NB4 (cell line): ENCODE measurements around the gene EHBP1L1.

Source experiments
- POLR2A ChIP-seq: IDR thresholded peaks from 2 replicates; pipeline ENCODE4 v1.6.1; 2011; ENCODE audit warnings: mild to moderate bottlenecking; ENCODE audit not compliant: insufficient read length; ENCODE audit errors: extremely low read depth
- TF ChIP-seq, protein P1 (sequence below): IDR thresholded peaks from one replicate; pipeline ENCODE4 v1.5.1; 2012; ENCODE audit warnings: low read depth, low read length

DNA sequence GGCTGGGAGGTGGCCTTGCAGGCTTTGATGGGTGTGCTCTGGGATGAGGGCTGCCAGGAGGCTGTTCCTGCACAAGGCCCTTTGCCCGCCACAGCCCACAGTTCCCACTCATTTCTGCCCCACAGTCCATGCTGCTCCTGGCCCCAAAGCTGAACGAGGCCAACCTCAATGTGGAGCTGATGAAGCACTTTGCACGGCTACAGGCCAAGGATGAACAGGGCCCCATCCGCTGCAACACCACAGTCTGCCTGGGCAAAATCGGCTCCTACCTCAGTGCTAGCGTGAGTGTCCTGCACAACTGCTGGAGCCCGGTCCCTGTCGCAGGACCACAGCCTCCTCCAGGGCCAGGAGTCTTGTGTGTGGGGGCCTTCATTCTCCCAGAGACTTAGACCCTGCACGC is 40.8 kb upstream of the EHBP1L1 start:
- TF ChIP-seq, protein P1, sequence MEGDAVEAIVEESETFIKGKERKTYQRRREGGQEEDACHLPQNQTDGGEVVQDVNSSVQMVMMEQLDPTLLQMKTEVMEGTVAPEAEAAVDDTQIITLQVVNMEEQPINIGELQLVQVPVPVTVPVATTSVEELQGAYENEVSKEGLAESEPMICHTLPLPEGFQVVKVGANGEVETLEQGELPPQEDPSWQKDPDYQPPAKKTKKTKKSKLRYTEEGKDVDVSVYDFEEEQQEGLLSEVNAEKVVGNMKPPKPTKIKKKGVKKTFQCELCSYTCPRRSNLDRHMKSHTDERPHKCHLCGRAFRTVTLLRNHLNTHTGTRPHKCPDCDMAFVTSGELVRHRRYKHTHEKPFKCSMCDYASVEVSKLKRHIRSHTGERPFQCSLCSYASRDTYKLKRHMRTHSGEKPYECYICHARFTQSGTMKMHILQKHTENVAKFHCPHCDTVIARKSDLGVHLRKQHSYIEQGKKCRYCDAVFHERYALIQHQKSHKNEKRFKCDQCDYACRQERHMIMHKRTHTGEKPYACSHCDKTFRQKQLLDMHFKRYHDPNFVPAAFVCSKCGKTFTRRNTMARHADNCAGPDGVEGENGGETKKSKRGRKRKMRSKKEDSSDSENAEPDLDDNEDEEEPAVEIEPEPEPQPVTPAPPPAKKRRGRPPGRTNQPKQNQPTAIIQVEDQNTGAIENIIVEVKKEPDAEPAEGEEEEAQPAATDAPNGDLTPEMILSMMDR: no peak
- TF ChIP-seq POLR2A: no peak
